IMR-90 (cell line): ENCODE measurements around the gene FLT3LG. TPM values are rescaled to one million over a fixed set of nuclear protein-coding genes. Genes with fewer than 3 reads are reported as not detected.

ENCODE experiments used
- ATAC-seq: fragments of 200-7000 bp; cut with Tn5 transposase; 2 replicates; pipeline ENCODE4 v1.9.1; 2020; ENCODE audit warnings: low read depth, mild to moderate bottlenecking, moderate library complexity
- BruUV-seq: library from RNA; stranded (reverse); fragments of 400-500 nt; replicated peaks from 2 replicates; lab custom pipeline; 2021; lab: Mats Ljungman, UMichigan
- CTCF ChIA-PET: fragments of 300-600 bp; formaldehyde crosslinking; extraction: SDS; loops from one replicate; lab custom pipeline; 2021; ENCODE audit warnings: antibody characterized with exemption; lab: Yijun Ruan, JAX
- POLR2A ChIA-PET: fragments of 300-600 bp; sonication (Branson Sonifier 250); formaldehyde crosslinking; loops from one replicate; lab custom pipeline; 2022; ENCODE audit warnings: antibody characterized with exemption; ENCODE audit not compliant: unreplicated experiment; lab: Charles Lee
- DNase-seq: peaks from one replicate; pipeline ENCODE4 v3.0.0; 2013
- H2AFZ ChIP-seq: replicated peaks from 2 replicates; pipeline ENCODE3; 2013; ENCODE audit warnings: low read length, mild to moderate bottlenecking; ENCODE audit not compliant: poor library complexity
- H2AK5ac ChIP-seq: 2 replicates; pipeline ENCODE4 v1.6.1; 2013; ENCODE audit warnings: low read depth, low read length, inconsistent platforms
- H2AK9ac ChIP-seq: replicated peaks from 2 replicates; pipeline ENCODE3; 2013; ENCODE audit warnings: mild to moderate bottlenecking, low read depth, low read length, moderate library complexity; ENCODE audit not compliant: poor library complexity
- H2BK120ac ChIP-seq: 2 replicates; pipeline ENCODE4 v1.6.1; 2013; ENCODE audit warnings: low read depth, low read length, inconsistent platforms
- H2BK15ac ChIP-seq: 3 replicates; pipeline ENCODE4 v1.6.1; 2013; ENCODE audit warnings: low read depth, low read length, inconsistent platforms
- H2BK20ac ChIP-seq: 2 replicates; pipeline ENCODE4 v1.6.1; 2013; ENCODE audit warnings: low read depth, mild to moderate bottlenecking, inconsistent platforms, low read length, moderate library complexity
- H2BK5ac ChIP-seq: 2 replicates; pipeline ENCODE4 v1.6.1; 2013; ENCODE audit warnings: mild to moderate bottlenecking, low read depth, low read length, inconsistent platforms; ENCODE audit not compliant: poor library complexity, severe bottlenecking
- H3K14ac ChIP-seq: replicated peaks from 2 replicates; pipeline ENCODE4 v1.6.1; 2013; ENCODE audit warnings: low read depth, low read length, inconsistent platforms
- H3K18ac ChIP-seq: 2 replicates; pipeline ENCODE4 v1.6.1; 2013; ENCODE audit warnings: low read depth, low read length, control low read depth
- H3K23ac ChIP-seq: 2 replicates; pipeline ENCODE4 v1.6.1; 2013; ENCODE audit warnings: low read depth, low read length, inconsistent platforms
- H3K27ac ChIP-seq: 2 replicates; pipeline ENCODE4 v1.5.1; 2013; ENCODE audit warnings: mild to moderate bottlenecking, control low read depth, low read length; ENCODE audit not compliant: insufficient read depth
- H3K27me3 ChIP-seq: 2 replicates; pipeline ENCODE4 v1.6.1; 2013; ENCODE audit warnings: low read length; ENCODE audit not compliant: control insufficient read depth, insufficient read depth
- H3K36me3 ChIP-seq: 2 replicates; pipeline ENCODE4 v1.6.1; 2013; ENCODE audit warnings: low read length, mixed read lengths; ENCODE audit not compliant: control insufficient read depth, insufficient read depth
- H3K4ac ChIP-seq: 2 replicates; pipeline ENCODE4 v1.6.1; 2013; ENCODE audit warnings: low read depth, low read length, inconsistent platforms
- H3K4me1 ChIP-seq: 2 replicates; pipeline ENCODE4 v1.6.1; 2013; ENCODE audit warnings: low read length, mixed read lengths; ENCODE audit not compliant: control insufficient read depth, insufficient read depth
- H3K4me2 ChIP-seq: 2 replicates; pipeline ENCODE4 v1.6.1; 2013; ENCODE audit warnings: low read depth, mild to moderate bottlenecking, control low read depth, low read length, moderate library complexity
- H3K4me3 ChIP-seq: 2 replicates; pipeline ENCODE4 v1.5.1; 2013; ENCODE audit warnings: low read depth, mild to moderate bottlenecking, control low read depth, low read length, moderate library complexity; ENCODE audit not compliant: insufficient read depth
- H3K56ac ChIP-seq: 2 replicates; pipeline ENCODE4 v1.6.1; 2013; ENCODE audit warnings: low read length, inconsistent platforms; ENCODE audit not compliant: insufficient read depth; ENCODE audit errors: extremely low read depth
- H3K79me1 ChIP-seq, 2 experiments: 2 replicates each; pipeline ENCODE4 v1.6.1; 2013; ENCODE audit warnings: low read length in 2 of 2, inconsistent platforms in 1 of 2, low read depth in 1 of 2
- H3K9ac ChIP-seq: 2 replicates; pipeline ENCODE4 v1.6.1; 2013; ENCODE audit warnings: low read depth, low read length, control low read depth
- H3K9me1 ChIP-seq: 2 replicates; pipeline ENCODE4 v1.6.1; 2013; ENCODE audit warnings: low read length, inconsistent platforms; ENCODE audit not compliant: insufficient read depth
- H3K9me3 ChIP-seq: 2 replicates; pipeline ENCODE4 v1.6.1; 2013; ENCODE audit warnings: low read length; ENCODE audit not compliant: control insufficient read depth, insufficient read depth
- H4K20me1 ChIP-seq: 2 replicates; pipeline ENCODE4 v1.6.1; 2013; ENCODE audit warnings: low read length, inconsistent platforms; ENCODE audit not compliant: insufficient read depth
- H4K5ac ChIP-seq: 2 replicates; pipeline ENCODE4 v1.6.1; 2013; ENCODE audit warnings: mild to moderate bottlenecking, low read depth, low read length, control low read depth
- H4K8ac ChIP-seq, 2 experiments: 2 replicates each; pipeline ENCODE4 v1.6.1; 2013; ENCODE audit warnings: low read depth in 2 of 2, low read length in 2 of 2, control low read depth in 1 of 2, inconsistent platforms in 1 of 2
- H4K91ac ChIP-seq: 2 replicates; pipeline ENCODE4 v1.6.1; 2013; ENCODE audit warnings: low read depth, low read length, inconsistent platforms; ENCODE audit not compliant: insufficient read depth
- CEBPB ChIP-seq: IDR thresholded peaks from 2 replicates; pipeline ENCODE4 v1.6.1; 2012; ENCODE audit warnings: low read depth, low read length, improper control_type of control experiment
- FOS ChIP-seq: fragments of 150-350 bp; IDR thresholded peaks from 2 replicates; pipeline ENCODE4 v1.6.1; 2016; ENCODE audit warnings: low read depth, low read length
- MXI1 ChIP-seq: IDR thresholded peaks from 2 replicates; pipeline ENCODE4 v1.6.1; 2012; ENCODE audit warnings: low read depth, mild to moderate bottlenecking, low read length, moderate library complexity, borderline replicate concordance
- NFE2L2 ChIP-seq: fragments of 150-350 bp; IDR thresholded peaks from 2 replicates; pipeline ENCODE4 v1.6.1; 2016; ENCODE audit warnings: low read depth, mild to moderate bottlenecking, low read length
- POLR2A ChIP-seq: IDR thresholded peaks from 2 replicates; pipeline ENCODE4 v1.6.1; 2012; ENCODE audit warnings: mild to moderate bottlenecking, low read depth, low read length
- RAD21 ChIP-seq: IDR thresholded peaks from 2 replicates; pipeline ENCODE4 v1.6.1; 2012; ENCODE audit warnings: low read length, improper control_type of control experiment
- RFX5 ChIP-seq: IDR thresholded peaks from 2 replicates; pipeline ENCODE4 v1.8.0; 2012; ENCODE audit warnings: low read depth, mild to moderate bottlenecking, low read length, moderate library complexity
- SMC3 ChIP-seq: fragments of 150-350 bp; IDR thresholded peaks from 2 replicates; pipeline ENCODE4 v1.6.1; 2016; ENCODE audit warnings: low read depth, mild to moderate bottlenecking, antibody characterized with exemption, low read length, moderate library complexity
- WGBS, 2 experiments: methylation state at CpG; one replicate each; pipeline versions ENCODE4 v1.1.5 to v1.1.7; 2013; ENCODE audit warnings: missing lambda C conversion rate in 2 of 2; ENCODE audit not compliant: insufficient read length in 1 of 2; ENCODE audit errors: extremely low coverage in 2 of 2; 5-methylcytosine and 5-hydroxymethylcytosine counted together
- dilution Hi-C: fragments of 300-500 bp; cut with HindIII; formaldehyde crosslinking; loops from one replicate; pipeline ENCODE4 v1.14.3; 2018; ENCODE audit warnings: low sequenced_read_pairs; ENCODE audit not compliant: unreplicated experiment
- in situ Hi-C: fragments of 300-500 bp; cut with MboI; formaldehyde crosslinking; loops from 3 replicates; pipeline ENCODE4 v1.14.3; 2019; ENCODE audit warnings: low sequenced_read_pairs, inconsistent platforms, mixed read lengths
- intact Hi-C: fragments of 100-400 bp; cut with micrococcal nuclease; formaldehyde crosslinking; loops from 2 replicates; pipeline ENCODE4 v1.10.0; 2022
- polyA plus RNA-seq, 3 experiments: library from polyadenylated mRNA; depleted of rRNA; stranded (reverse); fragments of >200 nt; gene quantifications; 2 replicates each; pipeline ENCODE4 v1.2.3, GENCODE V29; 2012; ENCODE audit warnings: low replicate concordance in 1 of 3
- total RNA-seq: library from RNA; depleted of rRNA; stranded (reverse); fragments of >200 nt; gene quantifications from 2 replicates; pipeline ENCODE4 v1.2.3, GENCODE V29; 2012
- TF ChIP-seq, protein P1 (sequence below): fragments of 150-350 bp; IDR thresholded peaks from 2 replicates; pipeline ENCODE4 v1.6.1; 2016; ENCODE audit warnings: low read depth, mild to moderate bottlenecking, low read length, moderate library complexity, borderline replicate concordance

Gene FLT3LG
- total and polyA plus RNA-seq, 2 of the 4 experiments (the other 2 are of a cell fraction): 0.90 to 8.3 TPM

DNA sequence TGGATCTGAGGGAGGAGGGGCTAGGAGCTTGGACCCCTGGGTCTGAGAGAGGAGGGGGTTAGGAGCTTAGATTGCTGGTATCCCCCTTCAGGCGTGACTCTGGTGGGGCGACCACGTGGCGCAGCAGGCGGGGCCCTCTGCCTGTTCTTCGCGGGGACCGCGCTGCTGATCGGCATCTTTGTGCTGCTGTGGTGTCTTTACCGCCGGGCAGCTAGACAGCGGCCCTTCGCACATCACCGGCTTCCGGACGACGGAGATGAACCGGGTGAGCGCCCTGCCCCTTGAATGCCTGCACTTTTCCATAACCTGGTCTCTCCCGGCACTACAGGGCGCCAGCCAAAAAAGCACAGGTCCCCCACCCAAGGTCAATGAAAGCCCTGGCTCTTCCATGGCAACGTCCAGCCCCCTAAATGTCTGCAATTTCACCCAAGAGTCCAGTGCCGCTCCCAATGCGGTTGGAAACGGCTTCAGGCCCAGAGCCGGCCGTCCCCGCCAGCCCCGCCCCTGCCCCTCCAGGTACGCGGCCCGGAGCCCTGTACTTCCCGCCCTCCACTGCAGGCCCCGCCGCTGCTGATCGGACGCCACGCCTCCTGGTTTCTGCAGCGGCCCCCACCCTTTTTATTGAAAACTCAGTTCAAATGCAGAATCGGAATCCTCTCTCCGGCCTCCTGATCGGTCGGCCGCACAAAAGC, 46.0 kb upstream of the FLT3LG start:
- Histone ChIP-seq H3K56ac (no peak overlapping the region), H3K4me2 (no peak overlapping the region; the same call in 1 of the 2 replicates), H2BK120ac (no peak overlapping the region), H3K27me3 (peaks cover 94% of the 10 kb centered on the region), H3K9me1 (no peaks in the 10 kb centered on the region), H4K8ac (no peak overlapping the region), H2BK5ac (no peak overlapping the region), H4K20me1 (no peaks in the 10 kb centered on the region), H3K4me1 (no peaks in the 10 kb centered on the region), H3K14ac (no peak overlapping the region), H3K79me1 (no peaks in the 10 kb centered on the region), H3K23ac (no peak overlapping the region), H3K27ac (no peak overlapping the region), H2AK5ac (no peak overlapping the region), H4K91ac (no peak overlapping the region), H3K9ac (no peak overlapping the region), H4K5ac (no peak overlapping the region), H3K36me3 (no peaks in the 10 kb centered on the region), H3K4me3 (no peak overlapping the region), H2BK20ac (no peak overlapping the region), H3K18ac (no peak overlapping the region), H3K9me3 (peaks cover 15% of the 10 kb centered on the region), H2BK15ac (no peak overlapping the region), H2AK9ac (no peak overlapping the region), H2AFZ (peak overlapping the region; percentile 46), H3K4ac (no peak overlapping the region)
- POLR2A ChIA-PET: no interaction called here
- no peak for DNase-seq
- intact Hi-C loops: no loop called here
- TF ChIP-seq NFE2L2 (no peak), FOS (no peak), MXI1 (no peak), POLR2A (no peak), CEBPB (no peak), RFX5 (no peak), SMC3 (no peak), RAD21 (no peak)
- TF ChIP-seq, protein P1, sequence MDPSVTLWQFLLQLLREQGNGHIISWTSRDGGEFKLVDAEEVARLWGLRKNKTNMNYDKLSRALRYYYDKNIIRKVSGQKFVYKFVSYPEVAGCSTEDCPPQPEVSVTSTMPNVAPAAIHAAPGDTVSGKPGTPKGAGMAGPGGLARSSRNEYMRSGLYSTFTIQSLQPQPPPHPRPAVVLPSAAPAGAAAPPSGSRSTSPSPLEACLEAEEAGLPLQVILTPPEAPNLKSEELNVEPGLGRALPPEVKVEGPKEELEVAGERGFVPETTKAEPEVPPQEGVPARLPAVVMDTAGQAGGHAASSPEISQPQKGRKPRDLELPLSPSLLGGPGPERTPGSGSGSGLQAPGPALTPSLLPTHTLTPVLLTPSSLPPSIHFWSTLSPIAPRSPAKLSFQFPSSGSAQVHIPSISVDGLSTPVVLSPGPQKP: no peak
- dilution Hi-C loops: no loop called here
- no TSS peak for BruUV-seq
- ATAC-seq: peak; percentile 47; the same call in 1 of the 2 replicates
- in situ Hi-C loops: no loop called here
- 6% methylated on average over 20 of the region's 45 CpGs; no CpG with 5 or more reads in 1 of the 2 experiments for WGBS, 2 experiments
- CTCF ChIA-PET: no interaction called here
